Measurements from ENCODE around the gene EHD1. TPM values are rescaled to one million over a fixed set of nuclear protein-coding genes. Genes with fewer than 3 reads are reported as not detected.

Gene EHD1
- total RNA-seq, 4 donors from 2014 or later = 67.9 to 202 (median 116) TPM

DNA sequence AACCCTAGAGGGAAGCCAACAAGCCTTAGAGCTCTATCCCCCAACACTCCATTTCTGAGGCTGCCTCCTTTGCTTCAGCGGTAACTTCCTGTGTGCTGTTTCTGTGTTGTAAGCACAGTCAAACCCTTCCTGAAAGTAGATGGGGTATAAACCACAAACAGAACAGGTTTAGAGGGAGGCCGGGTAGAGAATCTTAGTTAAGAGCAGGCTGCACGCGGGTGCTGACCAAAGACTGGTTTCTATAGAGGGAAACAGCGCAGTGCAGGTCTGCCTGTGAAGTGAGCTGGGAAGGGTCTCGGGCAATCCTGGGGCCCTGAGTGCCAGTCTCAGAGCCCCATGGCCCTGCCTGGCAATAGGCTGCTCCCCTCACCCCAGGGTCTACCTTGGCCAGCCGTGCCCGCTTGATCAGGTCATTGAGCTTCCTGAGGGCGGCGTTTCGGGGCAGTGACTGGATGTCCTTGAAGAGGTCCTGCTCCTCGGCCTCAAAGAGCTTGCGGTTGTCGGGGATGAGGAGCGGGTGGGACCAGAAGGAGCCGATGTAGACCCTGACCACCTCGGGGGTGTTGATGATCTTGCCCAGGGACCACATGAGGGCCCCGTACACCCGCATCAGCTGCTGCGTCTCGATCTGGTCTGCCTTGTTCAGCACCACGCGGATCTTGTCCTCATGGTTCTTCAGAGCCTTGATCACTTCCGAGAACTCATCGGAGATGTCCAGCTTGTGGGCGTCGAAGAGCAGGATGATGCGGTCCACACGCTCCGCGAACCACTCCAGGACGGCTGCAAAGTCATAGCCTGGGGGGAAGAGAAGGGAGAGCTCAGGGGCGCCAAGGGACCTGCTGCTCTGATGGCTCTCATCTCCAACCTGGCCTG, 18.6 kb downstream of the EHD1 start:
- Histone ChIP-seq H3K9me3 (no peaks in the 10 kb centered on the region), H3K27ac (peak overlapping the region; percentile 93 to 96 (median 94)), H3K27me3 (no peaks in the 10 kb centered on the region), H3K4me1 (peaks cover 54 to 91% (median 68%) of the 10 kb centered on the region in 4 donors), H3K36me3 (no peaks in the 10 kb centered on the region), H3K4me3 (no peak overlapping the region)
- TF ChIP-seq POLR2A (IDR thresholded peaks at IDR 0.05) (peak; percentile 36), CTCF (IDR thresholded peaks at IDR 0.05) (no peak), POLR2AphosphoS5 (IDR thresholded peaks at IDR 0.05) (peak in 1 of 3 donors; percentile 44)
- DNase-seq = peak; percentile 62
- WGBS, 2 donors (ENCODE audit: low coverage in 1 of 2) = 81 to 84% methylated on average over 9 to 33 of the region's 33 CpGs
- intact Hi-C loops (cut with DNase I; ENCODE audit: low total_unique reads) (no loop called here), in situ Hi-C loops (cut with MboI; ENCODE audit: low pct_ligation_motif_present in 1 of 4, low pct_unique_long_range_greater_than_20kb in 1 of 4, low sequenced_read_pairs in 3 of 4) (no loop called here)

- H3K4me1 ChIP-seq = peaks cover 54 to 89% (median 64%) of the 10 kb centered on the region in 4 donors
- WGBS, 2 donors (ENCODE audit: low coverage in 1 of 2) = 59 to 100% methylated on average over 5 to 19 of the region's 19 CpGs
- TF ChIP-seq POLR2AphosphoS5 (IDR thresholded peaks at IDR 0.05) (peak in 1 of 3 donors; percentile 20), POLR2A (IDR thresholded peaks at IDR 0.05) (no peak)
- H3K36me3 ChIP-seq = no peaks in the 10 kb centered on the region
- no peaks in the 10 kb centered on the region for H3K9me3 ChIP-seq
- H3K4me3 ChIP-seq = no peak overlapping the region
- H3K27me3 ChIP-seq = no peaks in the 10 kb centered on the region
- intact Hi-C loops (cut with DNase I; ENCODE audit: low total_unique reads) = no loop called here
- H3K27ac ChIP-seq = peak overlapping the region; percentile 93 to 96 (median 94)
- DNase-seq = peak; percentile 70
- in situ Hi-C loops (cut with MboI; ENCODE audit: low pct_ligation_motif_present in 1 of 4, low pct_unique_long_range_greater_than_20kb in 1 of 4, low sequenced_read_pairs in 3 of 4) = no loop called here
Measured at GRCh38 chr11:64858467-64859263, 19.8 kb downstream of the EHD1 start.

DNA sequence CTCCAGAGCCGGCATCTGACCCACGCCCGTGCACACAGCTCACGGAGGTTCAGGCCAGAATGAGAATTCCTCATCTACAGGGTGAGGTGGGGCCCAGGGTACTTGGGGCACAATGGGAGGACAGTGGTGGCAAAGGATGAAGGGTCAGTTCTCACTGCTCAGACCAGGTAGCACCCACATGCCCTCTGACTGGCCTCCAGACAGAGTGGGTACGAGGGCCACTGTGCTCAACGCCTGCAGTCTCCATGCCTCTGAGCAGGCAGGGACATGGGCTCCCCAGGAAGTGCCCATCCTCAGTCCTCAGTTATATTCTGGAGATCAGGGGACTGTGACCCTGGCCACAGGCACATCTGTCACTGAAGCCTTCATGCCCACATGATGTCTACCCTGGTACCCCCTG, 20.9 kb downstream of the EHD1 start:
- H3K27me3 ChIP-seq = no peaks in the 10 kb centered on the region
- intact Hi-C loops (cut with DNase I; ENCODE audit: low total_unique reads) = no loop called here
- no peak for DNase-seq
- H3K9me3 ChIP-seq = no peaks in the 10 kb centered on the region
- 94% methylated on average over 6 of the region's 6 CpGs; no CpG with 5 or more reads in 1 of the 2 donors for WGBS, 2 donors (ENCODE audit: low coverage in 1 of 2)
- no peaks in the 10 kb centered on the region for H3K36me3 ChIP-seq
- no peak overlapping the region for H3K4me3 ChIP-seq
- in situ Hi-C loops (cut with MboI; ENCODE audit: low pct_ligation_motif_present in 1 of 4, low pct_unique_long_range_greater_than_20kb in 1 of 4, low sequenced_read_pairs in 3 of 4) = no loop called here
- H3K4me1 ChIP-seq = peaks cover 45 to 89% (median 55%) of the 10 kb centered on the region in 4 donors
- TF ChIP-seq POLR2AphosphoS5 (IDR thresholded peaks at IDR 0.05) (no peak), EP300 (IDR thresholded peaks at IDR 0.05; ENCODE audit: low read depth) (no peak), POLR2A (IDR thresholded peaks at IDR 0.05) (no peak), CTCF (IDR thresholded peaks at IDR 0.05) (no peak)
- peak overlapping the region; percentile 93 to 96 (median 94) for H3K27ac ChIP-seq

DNA sequence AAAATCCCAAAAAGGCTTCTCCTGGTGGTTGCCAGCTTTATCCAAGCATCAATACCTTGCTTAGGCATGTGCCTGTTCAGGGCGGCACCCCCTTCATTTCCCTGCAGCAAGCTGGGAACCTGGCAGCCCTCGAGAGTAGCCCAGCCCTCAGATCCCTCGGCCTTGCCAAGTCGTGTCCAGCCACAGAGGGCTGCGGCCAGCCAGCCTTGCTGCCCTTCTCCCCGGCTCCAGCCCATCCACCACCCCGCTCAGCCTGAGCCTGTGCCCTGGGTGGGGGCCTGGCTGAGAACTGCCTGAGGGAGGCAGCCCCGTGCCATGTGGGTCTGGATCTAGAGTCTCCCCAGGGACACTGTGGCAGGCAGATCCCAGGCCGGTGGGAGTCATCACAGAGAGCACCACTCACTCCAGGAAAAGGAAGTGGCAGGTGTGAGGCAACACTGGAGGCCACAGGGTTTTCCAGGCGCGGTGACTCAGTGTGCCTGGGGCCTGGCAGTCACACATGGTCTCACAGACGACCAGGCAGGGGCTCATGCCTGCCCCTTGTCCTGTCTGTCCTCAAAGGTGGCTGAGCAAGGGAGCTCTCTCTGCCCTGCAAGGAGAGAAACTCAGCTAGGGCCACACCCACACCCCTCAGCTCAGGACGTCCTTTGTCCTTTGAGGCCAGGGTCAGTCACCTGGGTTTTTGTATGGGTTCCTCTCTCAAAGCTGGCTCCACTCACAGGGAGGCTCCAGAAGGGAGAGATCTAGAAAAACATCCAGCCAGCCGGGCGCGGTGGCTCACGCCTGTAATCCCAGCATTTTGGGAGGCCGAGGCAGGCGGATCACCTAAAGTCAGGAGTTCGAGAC, 21.8 kb downstream of the EHD1 start:
- 64 to 98% methylated on average over 6 to 20 of the region's 20 CpGs for WGBS, 2 donors (ENCODE audit: low coverage in 1 of 2)
- Histone ChIP-seq H3K4me1 (peaks cover 45 to 85% (median 54%) of the 10 kb centered on the region in 4 donors), H3K4me3 (no peak overlapping the region), H3K27me3 (no peaks in the 10 kb centered on the region), H3K9me3 (no peaks in the 10 kb centered on the region), H3K27ac (peak overlapping the region; percentile 93 to 96 (median 94)), H3K36me3 (no peaks in the 10 kb centered on the region)
- peak in 2 of 3 donors; percentile 35 to 61 for TF ChIP-seq POLR2AphosphoS5 (IDR thresholded peaks at IDR 0.05)
- TF ChIP-seq CTCF (IDR thresholded peaks at IDR 0.05) = no peak
- peak; percentile 70 for DNase-seq
- in situ Hi-C loops (cut with MboI; ENCODE audit: low pct_ligation_motif_present in 1 of 4, low pct_unique_long_range_greater_than_20kb in 1 of 4, low sequenced_read_pairs in 3 of 4) = no loop called here
- intact Hi-C loops (cut with DNase I; ENCODE audit: low total_unique reads) = no loop called here
